ENCODE data around the gene ARID4B.
"Not testable (repeated sequence)": the region's sequence is repeated elsewhere in the genome, so short reads cannot be mapped to it uniquely, and the experiment has no call there.

The ARID4B gene

DNA sequence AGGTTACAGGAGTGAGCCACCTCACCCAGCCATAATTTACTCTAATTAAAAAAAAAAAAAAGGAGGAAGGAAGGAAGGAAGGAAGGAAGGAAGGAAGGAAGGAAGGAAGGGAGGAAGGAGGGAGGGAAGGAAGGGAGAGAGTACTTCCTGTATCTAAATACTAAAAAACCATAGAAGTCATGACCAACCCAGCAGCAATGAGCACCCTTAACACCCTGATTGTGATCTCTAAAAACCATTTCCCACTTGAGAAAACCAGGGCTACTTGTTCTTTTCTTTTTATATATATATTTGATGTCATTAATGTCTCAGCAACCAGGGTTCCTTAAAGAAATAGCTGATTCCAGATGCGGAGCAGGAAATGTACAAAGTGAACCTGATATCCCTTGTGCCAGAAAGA lies 31.2 kb downstream of the ARID4B start:
- DNase-seq (ENCODE audit: low read depth, low spot score), result no peak

DNA sequence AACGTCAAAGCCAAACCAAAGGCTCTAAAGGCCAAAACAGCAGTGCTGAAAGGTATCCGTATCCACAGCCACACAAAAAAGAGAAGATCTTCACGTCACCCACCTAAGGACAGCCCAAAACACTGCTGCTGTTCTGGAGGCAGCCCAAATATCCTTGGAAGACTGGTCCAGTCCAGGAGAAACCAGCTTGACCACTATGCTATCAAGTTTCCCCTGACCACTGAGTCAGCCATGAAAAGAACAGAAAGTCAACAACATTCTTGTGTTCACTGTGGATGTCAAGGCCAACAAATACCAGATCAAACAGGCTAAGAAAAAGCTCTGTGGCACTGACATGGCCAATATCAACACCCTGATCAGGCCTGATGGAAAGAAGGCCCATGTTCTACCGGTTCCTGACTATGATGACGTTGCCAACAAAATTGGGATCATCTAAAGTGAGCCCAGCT lies 32.1 kb downstream of the ARID4B start:
- DNase-seq (ENCODE audit: low read depth, low spot score), result peak; percentile 69

DNA sequence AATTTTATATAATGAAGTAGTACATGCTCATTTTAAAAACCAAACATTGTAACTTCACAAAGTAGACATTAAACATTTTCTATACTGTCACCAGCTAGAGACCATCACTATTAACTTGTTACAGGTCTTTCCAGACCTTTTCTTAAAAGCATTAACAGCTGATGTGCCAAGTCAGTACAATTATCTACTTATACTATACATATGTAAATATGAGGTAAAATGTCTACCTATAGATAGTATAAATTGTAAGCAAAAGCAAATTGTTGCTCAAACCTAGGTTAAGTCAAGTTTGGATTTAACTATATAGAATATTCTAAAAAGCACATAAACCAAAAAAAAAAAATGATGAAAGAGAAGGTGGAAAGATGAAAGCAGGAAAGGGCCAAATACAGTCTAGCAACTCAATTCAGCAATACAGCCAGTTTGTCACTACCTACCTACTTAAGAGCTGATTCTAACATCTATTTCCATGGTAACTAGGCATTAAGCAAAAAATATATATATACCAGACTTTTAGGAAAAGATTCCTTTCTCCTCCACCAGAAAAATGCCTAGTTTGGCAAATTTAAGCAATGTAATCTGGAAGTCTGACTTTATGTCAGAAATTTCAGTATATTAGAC lies 34.5 kb downstream of the ARID4B start:
- DNase-seq (ENCODE audit: low read depth, low spot score), result no peak

DNA sequence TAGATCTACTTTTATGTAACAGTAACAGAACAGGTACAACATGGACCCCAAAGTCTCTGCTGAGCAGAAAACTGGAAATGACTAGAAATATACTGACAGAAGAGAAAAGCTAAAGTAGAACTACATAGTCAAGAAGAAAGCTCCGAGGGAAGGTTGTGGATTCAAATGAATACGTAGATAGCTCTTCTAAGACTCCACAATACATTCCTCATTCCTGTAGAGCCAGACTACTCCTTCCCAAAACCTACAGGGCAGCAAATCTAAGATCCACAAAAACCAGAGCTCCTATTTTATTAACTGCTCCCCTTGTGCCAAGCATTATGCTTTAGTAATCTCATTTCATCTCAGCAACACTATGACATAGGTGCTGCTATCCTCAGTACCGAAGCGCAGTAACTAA lies 35.2 kb downstream of the ARID4B start:
- DNase-seq (ENCODE audit: low read depth, low spot score), result no peak

DNA sequence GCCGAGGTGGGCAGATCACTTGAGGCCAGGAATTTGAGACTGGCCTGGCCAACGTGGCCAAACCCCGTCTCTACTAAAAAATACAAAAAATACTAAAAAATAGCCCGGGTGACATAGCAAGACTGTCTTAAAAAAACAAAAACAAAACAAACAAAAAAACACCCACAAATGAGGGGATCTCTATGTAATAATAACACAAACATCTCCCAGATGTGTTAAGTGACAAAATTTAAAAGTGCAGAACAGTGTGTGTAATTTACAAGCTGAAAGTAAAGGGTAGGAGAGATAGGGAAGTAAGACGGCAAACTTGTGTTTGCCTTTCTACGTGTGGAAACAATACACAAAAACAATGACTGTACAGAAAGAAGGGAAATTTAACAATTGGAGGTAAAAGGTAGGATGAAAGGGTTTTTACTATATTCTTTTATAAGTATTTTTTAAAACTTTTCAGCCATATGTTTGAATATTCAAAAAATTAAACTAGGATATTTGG lies 36.3 kb downstream of the ARID4B start:
- DNase-seq (ENCODE audit: low read depth, low spot score), result no peak

DNA sequence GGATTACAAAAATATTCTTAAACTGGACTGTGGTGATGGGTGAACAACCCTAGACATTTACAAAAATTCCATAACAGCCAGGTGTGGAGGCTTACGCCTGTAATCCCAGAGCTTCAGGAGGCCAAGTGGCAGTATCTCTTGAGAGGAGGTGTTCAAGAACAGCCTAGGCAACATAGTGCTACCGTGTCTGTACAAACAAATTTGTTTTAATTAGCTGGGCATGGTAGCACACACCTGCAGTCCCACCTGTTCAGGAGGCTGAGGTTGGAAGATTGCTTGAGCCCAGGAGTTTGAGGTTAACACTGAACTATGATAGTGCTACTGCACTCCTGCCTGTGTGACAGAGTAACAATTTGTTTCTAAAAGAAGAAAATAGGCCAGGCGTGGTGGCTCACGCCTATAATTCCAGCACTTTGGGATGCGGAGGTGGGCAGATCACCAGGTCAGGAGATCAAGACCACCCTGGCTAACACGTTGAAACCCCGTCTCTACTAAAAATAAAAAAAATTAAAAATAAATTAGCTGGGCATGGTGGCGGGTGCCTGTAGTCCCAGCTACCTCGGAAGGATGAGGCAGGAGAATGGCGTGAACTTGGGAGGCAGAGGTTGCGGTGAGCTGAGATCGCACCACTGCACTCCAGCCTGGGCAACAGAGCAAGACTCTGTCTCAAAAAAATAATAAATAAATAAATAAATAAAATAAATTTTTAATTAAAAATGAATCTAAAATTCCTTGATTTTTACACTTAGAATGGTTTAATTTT lies 37.1 kb downstream of the ARID4B start:
- DNase-seq (ENCODE audit: low read depth, low spot score), result no peak

DNA sequence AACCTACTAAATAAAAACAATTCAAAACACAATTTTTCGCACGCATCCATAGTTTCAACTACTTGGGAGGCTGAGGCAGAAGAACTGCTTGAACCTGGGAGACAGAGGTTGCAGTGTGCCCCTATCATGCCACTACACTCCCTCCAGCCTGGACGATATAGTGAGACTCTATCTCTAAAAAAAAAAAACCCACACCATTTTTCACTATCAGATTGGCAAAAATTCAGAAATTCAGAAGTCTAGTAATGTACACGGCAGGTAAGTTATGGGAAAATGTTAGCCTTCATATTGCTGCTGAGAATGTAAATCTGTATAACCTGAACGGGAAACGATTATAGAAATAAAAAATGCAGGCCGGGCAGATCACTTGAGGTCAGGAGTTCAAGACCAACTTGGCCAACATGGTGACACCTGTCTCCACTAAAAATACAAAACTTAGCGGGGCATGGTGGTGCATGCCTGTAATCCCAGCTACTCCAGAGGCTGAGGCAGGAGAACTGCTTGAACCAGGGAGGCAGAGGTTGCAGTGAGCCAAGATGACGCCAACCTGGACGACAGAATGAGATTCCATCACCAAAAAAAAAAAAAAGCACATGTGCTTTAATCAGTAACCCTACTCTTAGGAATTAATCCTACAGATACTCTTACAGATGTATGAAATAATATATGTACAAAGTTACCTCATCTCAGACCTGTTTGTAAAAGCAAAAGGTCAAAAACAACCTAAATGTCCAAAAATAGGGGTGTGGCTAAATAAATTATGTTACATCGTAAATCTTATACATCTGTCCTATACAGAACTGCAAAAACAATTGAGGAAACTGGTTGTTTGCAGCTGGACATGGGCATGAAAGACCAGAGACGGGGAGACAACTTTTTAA lies 37.9 kb downstream of the ARID4B start:
- DNase-seq (ENCODE audit: low read depth, low spot score), result no peak

DNA sequence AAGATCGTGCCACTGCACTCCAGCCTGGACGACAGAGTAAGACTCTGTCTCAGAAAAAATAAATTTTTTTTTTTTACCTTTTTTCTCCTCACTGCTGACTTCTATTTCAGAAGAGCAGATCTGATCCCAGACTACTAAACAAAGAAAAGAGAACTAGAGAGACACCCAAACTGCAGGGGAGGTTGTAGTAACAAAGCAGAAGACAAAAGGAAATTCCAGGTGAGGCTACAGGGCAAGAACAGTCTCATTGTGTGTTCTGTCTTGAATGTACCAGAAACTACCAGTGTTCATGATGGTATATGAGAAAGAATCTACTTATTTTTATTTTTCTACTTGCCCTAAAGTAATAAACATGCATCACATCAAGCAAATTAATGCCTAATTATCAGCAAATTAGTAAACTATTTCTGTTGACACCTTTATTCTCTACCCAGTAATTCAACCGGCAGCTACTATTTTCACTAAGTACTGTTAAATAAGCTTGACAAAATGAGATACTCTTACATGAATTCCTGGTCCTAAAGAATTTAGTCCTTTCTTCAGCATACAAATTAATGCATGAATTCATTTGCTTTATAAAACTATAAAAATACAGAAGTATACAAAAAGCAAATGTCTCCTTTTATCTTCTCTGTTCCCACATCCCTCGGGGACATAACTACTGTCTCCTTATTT lies 40.6 kb downstream of the ARID4B start:
- no peak for DNase-seq (ENCODE audit: low read depth, low spot score)

DNA sequence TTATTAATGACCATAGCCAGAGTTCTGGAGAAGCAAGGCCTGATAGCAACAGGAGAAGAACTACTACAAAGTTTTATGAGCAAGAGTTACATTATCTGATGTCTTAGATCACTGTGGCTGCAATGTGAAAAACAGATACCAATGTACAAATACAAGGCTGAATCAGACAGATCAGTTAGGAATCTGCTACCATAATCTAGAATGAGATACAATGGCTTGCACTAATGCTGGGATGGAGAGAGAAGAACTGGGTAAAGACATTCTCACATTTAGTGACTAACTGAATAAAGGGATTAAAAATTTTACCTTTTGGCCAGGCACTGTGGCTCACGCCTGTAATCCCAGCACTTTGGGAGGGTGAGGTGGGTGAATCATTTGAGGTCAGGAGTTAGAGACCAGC lies 41.3 kb downstream of the ARID4B start:
- DNase-seq (ENCODE audit: low read depth, low spot score), result no peak

DNA sequence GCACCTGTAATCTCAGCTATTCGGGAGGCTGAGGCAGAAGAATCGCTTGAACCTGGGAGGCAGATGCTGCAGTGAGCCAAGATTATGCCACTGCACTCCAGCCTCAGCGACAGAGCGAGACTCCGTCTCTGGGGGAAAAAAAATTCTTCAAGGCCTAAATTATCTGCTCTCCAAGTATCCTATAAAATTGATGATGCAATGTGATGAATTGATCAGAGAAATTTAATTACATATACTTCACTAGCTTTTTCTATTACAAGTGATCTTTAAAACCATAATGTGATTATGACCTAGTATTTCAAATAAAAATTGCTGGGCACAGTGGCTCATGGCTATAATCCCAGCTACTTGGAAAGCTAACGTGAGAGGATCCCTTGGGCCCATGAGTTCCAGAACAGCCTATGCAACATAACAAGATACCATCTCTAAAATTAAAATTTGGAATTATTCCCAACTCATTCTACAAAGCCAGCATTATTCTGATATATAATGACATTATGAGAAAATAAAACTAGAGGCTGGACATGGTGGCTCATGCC lies 43.7 kb downstream of the ARID4B start:
- DNase-seq (ENCODE audit: low read depth, low spot score), result no peak

DNA sequence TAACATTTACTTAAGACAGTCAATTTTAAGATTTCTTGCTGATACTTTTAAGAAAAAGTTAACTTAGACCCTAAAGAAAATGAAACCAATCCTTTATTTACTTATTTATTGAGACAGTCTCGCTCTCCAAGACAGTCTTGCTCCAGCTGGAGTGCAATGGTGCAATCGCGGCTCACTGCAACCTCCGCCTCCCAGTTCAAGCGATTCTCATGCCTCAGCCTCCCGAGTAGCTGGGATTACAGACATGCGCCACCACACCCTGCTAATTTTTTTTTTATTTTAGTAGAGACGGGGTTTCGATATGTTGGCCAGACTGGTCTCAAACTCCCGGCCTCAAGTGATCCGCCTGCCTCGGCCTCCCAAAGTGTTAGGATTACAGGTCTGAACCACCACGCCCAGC lies 44.3 kb downstream of the ARID4B start:
- not testable (repeated sequence) for DNase-seq (ENCODE audit: low read depth, low spot score)

DNA sequence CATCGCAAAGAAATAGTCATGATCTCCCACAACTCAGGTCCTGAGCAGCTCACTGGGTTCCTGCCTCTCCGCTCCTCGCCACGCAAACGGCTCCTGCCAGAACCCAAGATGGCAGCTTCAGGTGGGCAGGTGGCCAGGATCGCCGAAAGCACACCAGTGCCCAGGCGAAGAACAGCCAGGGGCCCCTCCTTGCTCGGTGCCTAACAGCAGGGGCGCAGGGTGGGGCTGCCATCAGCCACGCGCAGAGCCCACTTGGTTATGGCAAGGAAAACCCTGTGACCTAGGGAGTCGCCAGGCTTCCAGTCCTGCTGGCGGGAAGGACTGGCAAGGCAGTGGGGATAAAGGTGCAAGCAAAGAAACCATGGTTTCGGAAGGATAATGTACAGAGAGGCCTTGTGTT lies 47.5 kb downstream of the ARID4B start:
- no peak for DNase-seq (ENCODE audit: low read depth, low spot score)

DNA sequence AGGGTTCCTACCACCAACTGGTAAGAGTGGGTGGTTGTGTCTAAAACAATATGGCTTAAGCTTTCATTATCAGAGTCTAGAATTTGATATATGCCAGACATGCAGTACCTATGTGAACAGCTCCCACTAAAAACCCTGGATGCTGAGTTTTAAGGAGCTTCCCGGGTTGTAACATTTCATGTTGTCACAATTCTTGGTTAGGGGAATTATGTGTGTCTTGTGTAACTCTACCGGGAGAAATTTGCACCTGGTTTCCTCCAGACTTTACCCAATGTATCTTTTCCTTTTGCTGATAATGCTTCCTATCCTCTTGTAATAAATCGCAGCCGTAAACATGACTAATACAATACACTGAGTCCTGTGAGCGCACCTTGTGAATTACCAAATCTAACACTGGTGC lies 48.3 kb downstream of the ARID4B start:
- no peak for DNase-seq (ENCODE audit: low read depth, low spot score)

DNA sequence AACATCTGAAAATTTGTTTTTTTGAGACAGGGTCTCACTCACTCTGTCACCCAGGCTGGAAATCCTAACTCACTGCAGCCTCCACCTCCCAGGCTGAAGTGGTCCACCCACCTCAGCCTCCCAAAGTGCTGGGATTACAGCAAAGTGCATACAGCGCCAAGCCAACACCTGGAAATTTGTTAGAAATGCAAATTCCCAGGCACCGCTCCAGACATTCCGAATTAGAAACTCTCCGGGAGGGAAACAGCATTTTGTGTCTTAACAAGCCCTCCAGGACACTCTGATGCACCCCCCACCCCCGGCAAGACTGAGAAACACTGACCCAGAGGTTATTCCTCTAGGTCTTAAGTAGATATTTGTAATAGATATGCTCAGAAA lies 49.1 kb downstream of the ARID4B start:
- no peak for DNase-seq (ENCODE audit: low read depth, low spot score)

DNA sequence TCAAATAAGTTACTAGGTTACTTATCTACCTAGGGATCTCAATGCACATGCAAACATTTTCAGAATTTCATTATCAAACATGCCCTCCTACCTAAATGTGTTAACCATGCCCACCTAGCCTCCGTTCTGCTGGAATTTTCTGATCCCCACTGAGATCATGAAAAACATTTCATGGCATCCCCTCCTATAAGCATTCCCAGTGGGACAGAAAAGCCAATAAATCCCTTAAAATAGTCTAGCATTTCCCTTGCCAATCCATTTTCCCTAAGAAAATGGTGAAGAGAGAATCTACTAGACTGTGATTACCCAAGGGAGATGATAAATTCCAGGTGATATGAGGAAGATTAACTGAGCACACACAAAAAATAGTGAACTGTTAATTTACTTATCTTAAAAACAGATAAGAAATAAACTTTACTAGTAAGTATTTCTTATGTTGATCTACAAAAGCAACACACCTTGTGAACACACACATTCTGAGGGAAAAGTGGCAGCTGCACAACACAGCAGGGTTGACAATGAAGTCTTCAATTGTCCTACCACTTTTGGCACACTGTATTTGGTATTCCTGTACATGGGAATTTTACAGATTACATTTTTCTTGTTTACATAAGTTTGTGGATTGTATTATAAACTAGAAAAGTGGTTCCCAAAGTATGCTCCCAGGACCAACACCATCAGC lies 49.6 kb downstream of the ARID4B start:
- DNase-seq (ENCODE audit: low read depth, low spot score), result no peak

DNA sequence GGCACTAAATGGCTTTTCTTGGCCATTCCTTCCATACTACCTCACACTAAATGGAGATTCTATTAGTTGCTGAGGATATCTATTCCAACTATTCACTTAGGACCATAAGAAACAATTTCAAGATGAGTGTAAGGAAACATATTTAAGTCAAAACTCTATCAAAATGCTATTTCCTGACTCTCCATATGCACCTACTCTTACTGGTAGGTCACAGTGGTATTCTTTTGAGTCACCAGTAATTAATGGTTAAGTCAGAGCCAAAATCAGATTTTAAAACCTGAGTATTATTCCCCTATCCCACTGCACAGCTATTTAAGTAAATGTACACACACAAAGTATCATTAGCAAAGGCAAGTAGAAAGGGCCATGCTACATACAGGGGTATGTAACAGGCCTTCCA lies 50.3 kb downstream of the ARID4B start:
- no peak for DNase-seq (ENCODE audit: low read depth, low spot score)

DNA sequence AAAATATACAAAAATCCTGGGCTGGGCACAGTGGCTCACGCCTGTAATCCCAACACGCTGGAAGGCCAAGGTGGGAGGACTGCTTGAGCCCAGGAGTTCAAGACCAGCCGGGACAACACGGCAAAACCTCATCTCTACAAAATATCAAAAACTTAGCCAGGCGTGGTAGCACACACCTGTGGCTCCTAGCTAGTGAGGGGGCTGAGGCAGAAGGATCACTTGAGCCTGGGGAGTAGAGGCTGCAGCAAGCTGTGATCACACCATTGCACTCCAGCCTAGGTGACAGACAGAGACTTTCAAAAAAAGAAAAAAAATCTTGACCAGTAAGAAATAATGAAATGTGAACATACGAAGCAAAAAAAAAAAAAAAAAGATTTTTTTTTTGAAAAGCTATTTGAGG lies 52.1 kb downstream of the ARID4B start:
- no peak for DNase-seq (ENCODE audit: low read depth, low spot score)

DNA sequence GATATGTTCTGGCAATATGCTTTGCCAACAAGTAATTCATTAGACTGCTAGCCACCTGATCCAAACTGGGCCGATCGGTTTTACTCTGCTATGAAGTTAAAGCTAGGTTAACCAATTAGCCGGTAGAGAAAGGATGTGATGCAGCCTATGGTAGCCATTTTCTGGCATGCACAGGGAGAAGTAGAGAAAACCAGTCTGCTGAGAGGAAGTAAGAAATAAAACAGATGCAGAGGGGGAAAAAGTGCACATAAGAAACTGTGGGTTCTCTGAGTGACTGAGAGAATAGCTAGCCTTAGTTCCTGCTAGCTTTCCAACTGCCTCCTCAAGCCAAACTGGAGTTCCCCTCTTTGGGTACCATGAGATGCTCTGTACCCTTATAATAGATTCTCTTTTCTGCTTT lies 52.8 kb downstream of the ARID4B start:
- DNase-seq (ENCODE audit: low read depth, low spot score), result no peak

DNA sequence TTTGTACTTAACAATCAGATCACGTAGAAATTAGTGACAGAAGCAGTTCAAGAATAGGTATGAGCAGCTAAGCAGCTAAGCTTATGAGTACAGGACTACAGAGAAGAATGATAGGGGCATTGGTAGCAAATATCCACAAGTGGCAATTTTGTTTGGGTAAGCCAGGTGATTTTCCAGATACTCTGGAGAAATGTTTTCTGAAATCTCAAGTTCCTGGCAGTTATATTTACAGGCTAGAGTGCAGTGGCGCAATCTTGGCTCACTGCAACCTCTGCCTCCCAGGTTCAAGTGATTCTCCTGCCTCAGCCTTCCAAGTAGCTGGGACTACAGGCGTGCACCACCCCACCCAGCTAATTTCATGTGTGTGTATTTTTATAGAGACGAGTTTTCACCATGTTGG lies 55.1 kb downstream of the ARID4B start:
- no peak for DNase-seq (ENCODE audit: low read depth, low spot score)

DNA sequence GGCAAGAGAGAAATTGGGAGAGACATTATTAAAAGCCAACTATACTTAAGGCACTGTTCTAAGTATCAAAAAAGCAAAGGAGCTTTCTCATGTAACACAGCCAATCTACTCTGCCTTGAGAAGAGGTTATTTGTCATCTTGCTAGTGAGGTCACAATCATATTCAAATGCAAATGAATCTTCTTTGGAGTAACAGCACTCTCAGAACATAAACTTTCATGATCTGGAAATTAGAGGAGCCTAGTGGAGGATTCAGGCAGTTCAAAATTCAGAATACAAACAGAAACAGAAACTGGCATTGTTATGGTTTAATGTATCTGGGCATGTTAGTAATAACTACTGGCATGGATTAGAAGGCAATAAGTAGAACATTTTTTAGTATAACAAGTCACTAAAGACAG lies 57.4 kb downstream of the ARID4B start:
- DNase-seq (ENCODE audit: low read depth, low spot score), result no peak

DNA sequence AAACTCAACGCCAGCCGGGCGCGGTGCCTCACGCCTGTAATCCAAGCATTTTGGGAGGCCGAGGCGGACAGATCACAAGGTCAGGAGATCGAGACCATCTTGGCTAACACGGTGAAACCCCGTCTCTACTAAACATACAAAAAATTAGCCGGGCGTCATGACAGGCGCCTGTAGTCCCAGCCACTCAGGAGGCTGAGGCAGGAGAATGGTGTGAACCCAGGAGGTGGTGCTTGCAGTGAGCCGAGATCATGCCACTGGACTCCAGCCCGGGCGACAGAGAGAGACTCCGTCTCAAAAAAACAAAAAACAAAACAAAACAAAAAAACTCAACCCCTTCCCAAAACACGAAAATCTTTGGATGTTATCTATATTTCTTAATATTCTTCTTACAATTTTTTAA lies 58.0 kb downstream of the ARID4B start:
- DNase-seq (ENCODE audit: low read depth, low spot score), result not testable (repeated sequence)

Data from smooth muscle cell of the brain vasculature (primary cell).